K562 (cell line): ENCODE data around the gene ITGB2. TPM values are rescaled to one million over a fixed set of nuclear protein-coding genes. Genes with fewer than 3 reads are reported as not detected.
A peak's percentile ranks its signal among the peaks of the same experiment; 100 is the strongest.

ENCODE experiments used
- CTCFL ChIP-seq: IDR thresholded peaks from 2 replicates; pipeline ENCODE4 v1.6.1; 2011; ENCODE audit warnings: borderline replicate concordance, low read depth, mild to moderate bottlenecking, moderate library complexity, low read length; ENCODE audit not compliant: insufficient read depth, poor library complexity, severe bottlenecking
- E2F8 ChIP-seq: fragments of 450-650 bp; IDR thresholded peaks from 2 replicates; pipeline ENCODE4 v1.7.1; 2018; ENCODE audit warnings: mild to moderate bottlenecking, low read depth; ENCODE audit not compliant: partially characterized antibody
- EGR1 ChIP-seq: fragments of 450-650 bp; conservative IDR thresholded peaks from 2 replicates; pipeline ENCODE4 v1.6.1; 2017; ENCODE audit warnings: mild to moderate bottlenecking
- FOXK1 ChIP-seq: sonication (generic); formaldehyde crosslinking; IDR thresholded peaks from 2 replicates; pipeline ENCODE4 v1.8.0; 2022; ENCODE audit warnings: missing genetic modification reagents, mild to moderate bottlenecking, borderline replicate concordance
- KLF10 ChIP-seq: fragments of 250-450 bp; sonication (Bioruptor Pico); IDR thresholded peaks from 2 replicates; pipeline ENCODE4 v1.6.1; 2021; ENCODE audit warnings: matching md5 sums
- MTA3 ChIP-seq: fragments of 450-650 bp; formaldehyde crosslinking; IDR thresholded peaks from 2 replicates; pipeline ENCODE4 v1.6.1; 2017; ENCODE audit warnings: mild to moderate bottlenecking, borderline replicate concordance
- PHF20 ChIP-seq: fragments of 450-650 bp; IDR thresholded peaks from 2 replicates; pipeline ENCODE4 v1.6.1; 2018; ENCODE audit not compliant: partially characterized antibody
- PHF21A ChIP-seq: fragments of 450-650 bp; IDR thresholded peaks from 2 replicates; pipeline ENCODE4 v1.6.1; 2017; ENCODE audit warnings: low read depth, borderline replicate concordance
- RNF2 ChIP-seq: sonication (generic); IDR thresholded peaks from 2 replicates; pipeline ENCODE4 v1.6.1; 2016
- SFPQ ChIP-seq: fragments of 200-400 bp; formaldehyde crosslinking; IDR thresholded peaks from 2 replicates; pipeline ENCODE4 v1.6.1; 2017; ENCODE audit warnings: mild to moderate bottlenecking, low read depth, low read length, moderate library complexity
- SRSF1 ChIP-seq: fragments of 200-400 bp; formaldehyde crosslinking; IDR thresholded peaks from 2 replicates; pipeline ENCODE4 v1.6.1; 2017; ENCODE audit warnings: mild to moderate bottlenecking, low read depth, low read length, moderate library complexity
- ZNF134 ChIP-seq: fragments of 250-450 bp; sonication (Bioruptor Pico); conservative IDR thresholded peaks from 2 replicates; pipeline ENCODE4 v1.4.0; 2020
- ZNF444 ChIP-seq: fragments of 250-450 bp; sonication (Bioruptor Pico); IDR thresholded peaks from 2 replicates; pipeline ENCODE4 v1.4.0; 2020; ENCODE audit warnings: mild to moderate bottlenecking, moderate library complexity
- ZNF584 ChIP-seq: fragments of 200-800 bp; sonication (Bioruptor generic); IDR thresholded peaks from 2 replicates; pipeline ENCODE4 v1.6.1; 2016; ENCODE audit warnings: low read depth, mild to moderate bottlenecking, missing genetic modification characterization, missing compliant biosample characterization
- ZNF609 ChIP-seq: sonication (generic); formaldehyde crosslinking; IDR thresholded peaks from 2 replicates; pipeline ENCODE4 v1.8.1; 2023; ENCODE audit warnings: missing genetic modification reagents, mild to moderate bottlenecking, borderline replicate concordance
- polyA plus RNA-seq, 8 experiments: library from polyadenylated mRNA; depleted of rRNA in 4 of 8; stranded (reverse) in 5 of 8; unstranded in 3 of 8; fragments of >200 nt; fragmentation: Nextera tagmentation in 2 of 8; fragmentation: Illumina TruSeq in 1 of 8; extraction: Ambion mirVana in 2 of 8; extraction: Trizol in 1 of 8; gene quantifications; 2 replicates each; pipeline versions ENCODE4 v1.2.1 to v1.2.3, GENCODE V29; 2011 to 2014; ENCODE audit warnings: inconsistent platforms in 1 of 8, missing spikeins in 1 of 8
- total RNA-seq, 7 experiments: library from RNA; depleted of rRNA in 6 of 7; stranded (reverse); fragments of >200 nt in 6 of 7; fragmentation: Illumina TruSeq in 2 of 7; extraction: Trizol in 2 of 7; gene quantifications; 2 replicates each; pipeline versions ENCODE4 v1.2.1 to v1.2.3, GENCODE V29; 2011 to 2021; ENCODE audit warnings: low replicate concordance in 1 of 7

ITGB2 gene
- total and polyA plus RNA-seq, 9 of the 15 experiments (the other 6 are each of a cell fraction or from before 2014, with no cell fraction given): 0.07 to 1.3 (median 0.51) TPM; not detected in 2

- no peak for TF ChIP-seq SFPQ
- TF ChIP-seq SRSF1: no peak
- TF ChIP-seq EGR1: no peak
- no peak for TF ChIP-seq ZNF134
- TF ChIP-seq CTCFL: no peak
- no peak for TF ChIP-seq ZNF444 (CRISPR knock-in tag)
- no peak for TF ChIP-seq E2F8
- TF ChIP-seq ZNF609 (CRISPR knock-in tag): peak; percentile 87; the same call in 1 of the 2 replicates
- TF ChIP-seq MTA3: peak; percentile 85; the same call in 1 of the 2 replicates
- TF ChIP-seq PHF20: peak; percentile 51
- TF ChIP-seq RNF2: peak; percentile 36; the same call in 1 of the 2 replicates
- TF ChIP-seq FOXK1 (CRISPR knock-in tag): no peak
- TF ChIP-seq KLF10 (CRISPR knock-in tag): no peak
- no peak for TF ChIP-seq PHF21A
- no peak for TF ChIP-seq ZNF584 (CRISPR knock-in tag)
Measured at GRCh38 chr21:44873356-44874239, 47.1 kb downstream of the ITGB2 start, which contains the start of gene PTTG1IP (continued).
